ENCODE data around the gene ARHGAP8.

GRCh38 chr22:44730490-44731356 lies 21.7 kb upstream of the ARHGAP8 start:
- TF ChIP-seq, protein P1, sequence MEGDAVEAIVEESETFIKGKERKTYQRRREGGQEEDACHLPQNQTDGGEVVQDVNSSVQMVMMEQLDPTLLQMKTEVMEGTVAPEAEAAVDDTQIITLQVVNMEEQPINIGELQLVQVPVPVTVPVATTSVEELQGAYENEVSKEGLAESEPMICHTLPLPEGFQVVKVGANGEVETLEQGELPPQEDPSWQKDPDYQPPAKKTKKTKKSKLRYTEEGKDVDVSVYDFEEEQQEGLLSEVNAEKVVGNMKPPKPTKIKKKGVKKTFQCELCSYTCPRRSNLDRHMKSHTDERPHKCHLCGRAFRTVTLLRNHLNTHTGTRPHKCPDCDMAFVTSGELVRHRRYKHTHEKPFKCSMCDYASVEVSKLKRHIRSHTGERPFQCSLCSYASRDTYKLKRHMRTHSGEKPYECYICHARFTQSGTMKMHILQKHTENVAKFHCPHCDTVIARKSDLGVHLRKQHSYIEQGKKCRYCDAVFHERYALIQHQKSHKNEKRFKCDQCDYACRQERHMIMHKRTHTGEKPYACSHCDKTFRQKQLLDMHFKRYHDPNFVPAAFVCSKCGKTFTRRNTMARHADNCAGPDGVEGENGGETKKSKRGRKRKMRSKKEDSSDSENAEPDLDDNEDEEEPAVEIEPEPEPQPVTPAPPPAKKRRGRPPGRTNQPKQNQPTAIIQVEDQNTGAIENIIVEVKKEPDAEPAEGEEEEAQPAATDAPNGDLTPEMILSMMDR (IDR thresholded peaks at IDR 0.05), result no peak
- TF ChIP-seq POLR2A (IDR thresholded peaks at IDR 0.05), result no peak
- no peak for TF ChIP-seq EP300 (IDR thresholded peaks at IDR 0.05)
- TF ChIP-seq POLR2AphosphoS5 (IDR thresholded peaks at IDR 0.05), result no peak
